Measurements from ENCODE around the gene PSORS1C2.

The PSORS1C2 gene

GRCh38 chr6:31112478-31112877, 26.4 kb downstream of the PSORS1C2 start, which contains the start of gene C6orf15:
C6orf15 (minus strand) TSS chr6:31112575; CDS start chr6:31112555, 20 bp downstream.
- TF ChIP-seq HDGF (IDR thresholded peaks at IDR 0.05; ENCODE audit: borderline replicate concordance) (no peak), FOXM1 (IDR thresholded peaks at IDR 0.05; ENCODE audit: borderline replicate concordance) (no peak), CTBP1 (IDR thresholded peaks at IDR 0.05; ENCODE audit: borderline replicate concordance) (no peak), BHLHE40 (IDR thresholded peaks at IDR 0.05; ENCODE audit: borderline replicate concordance) (no peak), ZNF384 (IDR thresholded peaks at IDR 0.05) (no peak), SP1 (IDR thresholded peaks at IDR 0.05) (no peak), L3MBTL2 (conservative IDR thresholded peaks at IDR 0.05) (no peak), SUZ12 (IDR thresholded peaks at IDR 0.05) (no peak), ELF4 (IDR thresholded peaks at IDR 0.05) (no peak)
- ChIA-PET POLR2A (no interaction called here), CTCF (no interaction called here)
- no peak for DNase-seq (ENCODE audit: extremely low spot score)

GRCh38 chr6:31111712-31112111, 27.2 kb downstream of the PSORS1C2 start:
- TF ChIP-seq LEF1 (IDR thresholded peaks at IDR 0.05; ENCODE audit: borderline replicate concordance) (no peak), ARNT (IDR thresholded peaks at IDR 0.05) (no peak), PKNOX1 (IDR thresholded peaks at IDR 0.05) (no peak), ELF4 (IDR thresholded peaks at IDR 0.05) (no peak), FOXK2 (IDR thresholded peaks at IDR 0.05) (no peak), BHLHE40 (IDR thresholded peaks at IDR 0.05; ENCODE audit: borderline replicate concordance) (no peak), SP1 (IDR thresholded peaks at IDR 0.05) (no peak), TARDBP (IDR thresholded peaks at IDR 0.05) (no peak), FOXA1 (IDR thresholded peaks at IDR 0.05) (no peak), CTBP1 (IDR thresholded peaks at IDR 0.05; ENCODE audit: borderline replicate concordance) (no peak), NFRKB (IDR thresholded peaks at IDR 0.05) (no peak), HDGF (IDR thresholded peaks at IDR 0.05; ENCODE audit: borderline replicate concordance) (no peak), L3MBTL2 (conservative IDR thresholded peaks at IDR 0.05) (no peak)
- no peak for DNase-seq (ENCODE audit: extremely low spot score)
- POLR2A ChIA-PET, result no interaction called here
- CTCF ChIA-PET, result no interaction called here

- no peak for DNase-seq (ENCODE audit: extremely low spot score)
- TF ChIP-seq SP1 (IDR thresholded peaks at IDR 0.05) (no peak), LEF1 (IDR thresholded peaks at IDR 0.05; ENCODE audit: borderline replicate concordance) (no peak), ARNT (IDR thresholded peaks at IDR 0.05) (no peak), NFRKB (IDR thresholded peaks at IDR 0.05) (no peak), TARDBP (IDR thresholded peaks at IDR 0.05) (no peak), SUZ12 (IDR thresholded peaks at IDR 0.05) (no peak), PKNOX1 (IDR thresholded peaks at IDR 0.05) (no peak), BHLHE40 (IDR thresholded peaks at IDR 0.05; ENCODE audit: borderline replicate concordance) (no peak), FOXA1 (IDR thresholded peaks at IDR 0.05) (no peak), FOXM1 (IDR thresholded peaks at IDR 0.05; ENCODE audit: borderline replicate concordance) (no peak), ELF4 (IDR thresholded peaks at IDR 0.05) (no peak), CTBP1 (IDR thresholded peaks at IDR 0.05; ENCODE audit: borderline replicate concordance) (no peak), L3MBTL2 (conservative IDR thresholded peaks at IDR 0.05) (no peak), ZNF384 (IDR thresholded peaks at IDR 0.05) (no peak), FOXK2 (IDR thresholded peaks at IDR 0.05) (no peak), HDGF (IDR thresholded peaks at IDR 0.05; ENCODE audit: borderline replicate concordance) (no peak)
- ChIA-PET CTCF (no interaction called here), POLR2A (no interaction called here)
These were observed 27.9 kb downstream of the PSORS1C2 start for GRCh38 chr6:31110825-31111582.

GRCh38 chr6:31107052-31107451, 31.8 kb downstream of the PSORS1C2 start:
- POLR2A ChIA-PET, result no interaction called here
- no peak for TF ChIP-seq CTBP1 (IDR thresholded peaks at IDR 0.05; ENCODE audit: borderline replicate concordance)
- TF ChIP-seq PKNOX1 (IDR thresholded peaks at IDR 0.05), result no peak
- TF ChIP-seq FOXA1 (IDR thresholded peaks at IDR 0.05), result no peak
- TF ChIP-seq ZNF384 (IDR thresholded peaks at IDR 0.05), result no peak
- CTCF ChIA-PET, result no interaction called here
- DNase-seq (ENCODE audit: extremely low spot score), result no peak

- ChIA-PET CTCF (interaction anchor here (0.7 to 1.8 kb wide), 6 partner anchors 12 to 89 kb away, joined by 3 to 6 read pairs (median 3); partner anchors contain the start of gene PSORS1C1), POLR2A (interaction anchor here (1.0 kb wide), 1 partner anchor 10 kb away, joined by 3 read pairs; no protein-coding TSS in a partner anchor)
- DNase-seq (ENCODE audit: extremely low spot score), result no peak
- no peak for TF ChIP-seq TARDBP (IDR thresholded peaks at IDR 0.05)
- TF ChIP-seq FOXA1 (IDR thresholded peaks at IDR 0.05), result no peak
- no peak for TF ChIP-seq SUZ12 (IDR thresholded peaks at IDR 0.05)
- TF ChIP-seq HDGF (IDR thresholded peaks at IDR 0.05; ENCODE audit: borderline replicate concordance), result no peak
- no peak for TF ChIP-seq NFRKB (IDR thresholded peaks at IDR 0.05)
- no peak for TF ChIP-seq CTBP1 (IDR thresholded peaks at IDR 0.05; ENCODE audit: borderline replicate concordance)
- no peak for TF ChIP-seq SP1 (IDR thresholded peaks at IDR 0.05)
- TF ChIP-seq L3MBTL2 (conservative IDR thresholded peaks at IDR 0.05), result no peak
- TF ChIP-seq ELF4 (IDR thresholded peaks at IDR 0.05), result no peak
- no peak for TF ChIP-seq FOXM1 (IDR thresholded peaks at IDR 0.05; ENCODE audit: borderline replicate concordance)
- no peak for TF ChIP-seq LEF1 (IDR thresholded peaks at IDR 0.05; ENCODE audit: borderline replicate concordance)
- TF ChIP-seq PKNOX1 (IDR thresholded peaks at IDR 0.05), result no peak
These were observed 35.7 kb downstream of the PSORS1C2 start for GRCh38 chr6:31103136-31103535.
